GM18508 (cell line): ENCODE results near the gene KLHL15.
"Not testable (repeated sequence)": the region's sequence is repeated elsewhere in the genome, so short reads cannot be mapped to it uniquely, and the experiment has no call there.

Experiments
- ATAC-seq: cut with Tn5 transposase; IDR thresholded peaks from one replicate; pipeline ENCODE4 v1.9.1; 2021; ENCODE audit warnings: moderate number of reproducible peaks; ENCODE audit not compliant: insufficient read depth, unreplicated experiment

Gene KLHL15, protein sequence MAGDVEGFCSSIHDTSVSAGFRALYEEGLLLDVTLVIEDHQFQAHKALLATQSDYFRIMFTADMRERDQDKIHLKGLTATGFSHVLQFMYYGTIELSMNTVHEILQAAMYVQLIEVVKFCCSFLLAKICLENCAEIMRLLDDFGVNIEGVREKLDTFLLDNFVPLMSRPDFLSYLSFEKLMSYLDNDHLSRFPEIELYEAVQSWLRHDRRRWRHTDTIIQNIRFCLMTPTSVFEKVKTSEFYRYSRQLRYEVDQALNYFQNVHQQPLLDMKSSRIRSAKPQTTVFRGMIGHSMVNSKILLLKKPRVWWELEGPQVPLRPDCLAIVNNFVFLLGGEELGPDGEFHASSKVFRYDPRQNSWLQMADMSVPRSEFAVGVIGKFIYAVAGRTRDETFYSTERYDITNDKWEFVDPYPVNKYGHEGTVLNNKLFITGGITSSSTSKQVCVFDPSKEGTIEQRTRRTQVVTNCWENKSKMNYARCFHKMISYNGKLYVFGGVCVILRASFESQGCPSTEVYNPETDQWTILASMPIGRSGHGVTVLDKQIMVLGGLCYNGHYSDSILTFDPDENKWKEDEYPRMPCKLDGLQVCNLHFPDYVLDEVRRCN

DNA sequence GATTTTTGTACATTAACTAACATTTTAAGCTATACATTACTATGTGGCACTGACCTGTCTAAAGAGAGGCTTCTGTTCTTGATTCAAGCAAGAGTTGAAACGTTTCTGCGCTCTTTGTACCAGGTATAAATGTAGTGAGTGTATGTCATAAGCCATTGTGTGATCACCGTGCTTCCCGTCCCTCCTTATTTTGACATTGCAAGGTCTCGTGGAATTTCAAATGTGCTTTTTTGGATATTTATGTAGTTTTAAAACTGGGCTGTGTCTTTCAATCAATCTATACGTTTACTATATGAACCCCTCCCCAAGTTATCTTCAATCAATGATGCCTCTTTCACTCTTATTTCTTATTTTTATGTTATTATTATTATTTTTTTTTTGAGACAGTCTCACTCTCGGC is at the start of gene KLHL15:
Gene KLHL15 (minus strand): TSS at position 101 of the 400 bp plus-strand sequence. CDS start 20,493 bp downstream, outside the sequence.
- no peak for ATAC-seq

DNA sequence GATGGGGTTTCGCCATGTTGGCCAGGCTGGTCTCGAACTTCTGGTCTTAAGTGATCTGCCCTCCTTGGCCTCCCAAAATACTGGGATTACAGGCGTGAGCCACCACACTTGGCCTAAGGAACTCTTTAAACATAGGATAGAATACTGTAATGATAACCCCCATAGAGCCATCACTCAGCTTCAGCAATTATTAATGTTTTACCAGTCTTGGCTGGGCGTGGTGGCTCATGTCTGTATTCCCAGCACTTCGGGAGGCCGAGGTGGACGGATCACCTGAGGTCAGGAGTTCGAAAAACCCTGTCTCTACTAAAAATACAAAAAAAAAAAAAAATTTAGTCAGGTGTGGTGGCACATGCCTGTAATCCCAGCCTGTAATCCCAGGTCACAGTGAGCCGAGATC is 42.9 kb upstream of the KLHL15 start:
- no peak for ATAC-seq

DNA sequence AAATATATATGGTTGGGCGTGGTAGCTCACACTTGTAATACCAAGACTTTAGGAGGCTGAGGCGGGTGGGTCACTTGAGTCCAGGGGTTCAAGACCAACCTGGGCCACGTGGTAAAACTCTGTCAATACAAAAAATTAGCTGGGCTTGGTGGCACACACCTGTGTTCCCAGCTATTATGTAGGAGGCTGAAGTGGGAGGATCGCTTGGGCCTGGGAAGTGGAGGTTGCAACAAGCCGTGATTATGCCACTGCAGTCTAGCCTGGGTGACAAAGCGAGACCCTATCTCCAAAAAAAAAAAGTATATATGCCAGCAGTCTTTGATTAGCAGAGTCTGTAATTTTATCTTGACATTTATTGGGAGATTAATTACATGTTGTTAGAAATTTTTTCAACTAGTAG is 36.5 kb upstream of the KLHL15 start:
- no peak for ATAC-seq

DNA sequence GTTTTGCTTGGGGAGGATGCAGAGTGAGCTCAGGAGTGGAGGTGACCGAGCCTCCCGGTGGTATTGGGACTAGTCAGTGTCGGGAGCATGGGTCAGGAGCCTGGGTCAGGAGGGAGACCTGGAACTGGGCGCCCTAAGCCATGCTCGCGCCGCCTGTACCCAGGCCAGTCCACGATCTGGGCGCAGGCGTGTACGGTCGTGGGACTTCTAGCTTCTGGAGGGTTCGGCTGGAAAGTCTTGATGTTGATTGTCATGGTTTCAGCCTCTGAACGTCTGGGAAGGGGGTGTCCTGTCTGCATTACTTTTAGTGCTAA is 28.0 kb upstream of the KLHL15 start:
- ATAC-seq = no peak

DNA sequence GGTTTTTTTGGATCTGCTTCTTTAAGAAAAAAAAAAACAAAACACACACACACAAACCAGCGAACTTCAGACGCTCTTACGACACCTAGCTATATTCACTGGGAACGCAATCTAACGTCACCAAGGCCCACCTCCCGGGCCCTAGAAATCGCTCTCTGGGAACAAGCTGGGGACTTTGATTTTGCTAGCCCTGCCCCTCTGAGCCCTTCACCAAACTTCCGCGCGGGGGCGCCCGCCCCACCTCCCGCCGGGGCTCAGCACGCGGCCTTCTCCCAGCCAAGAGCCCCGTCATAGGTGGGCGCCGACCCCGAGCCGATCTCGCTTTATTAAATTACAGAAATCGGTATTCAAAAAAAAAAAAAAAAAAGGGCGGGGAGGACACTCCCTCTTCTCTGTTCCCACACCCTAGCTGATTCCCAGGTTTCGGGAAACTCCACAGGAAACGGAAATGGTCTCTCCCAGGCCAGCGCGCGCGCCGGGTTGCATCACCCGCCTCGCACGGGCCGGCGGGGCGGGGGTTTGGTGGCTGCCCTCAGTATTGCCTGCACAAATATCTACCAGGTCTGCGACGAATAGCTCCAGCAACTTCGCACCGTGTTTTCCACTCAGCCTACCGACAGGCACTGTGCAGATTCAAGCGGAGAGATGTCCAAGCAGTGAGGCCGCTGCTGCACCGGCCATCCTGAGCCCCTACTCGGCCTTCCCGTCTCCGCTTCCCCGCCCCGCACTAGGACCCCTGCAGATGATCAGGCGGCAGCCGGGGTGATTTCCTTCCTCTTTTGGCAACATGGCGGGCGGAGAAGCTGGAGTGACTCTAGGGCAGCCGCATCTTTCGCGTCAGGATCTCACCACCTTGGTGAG is 27.4 kb upstream of the KLHL15 start, which contains the start of gene EIF2S3:
Gene EIF2S3 (plus strand): TSS at position 775 of the 861 bp plus-strand sequence. CDS start 13 bp downstream, at position 788.
- peak; percentile 90 for ATAC-seq

DNA sequence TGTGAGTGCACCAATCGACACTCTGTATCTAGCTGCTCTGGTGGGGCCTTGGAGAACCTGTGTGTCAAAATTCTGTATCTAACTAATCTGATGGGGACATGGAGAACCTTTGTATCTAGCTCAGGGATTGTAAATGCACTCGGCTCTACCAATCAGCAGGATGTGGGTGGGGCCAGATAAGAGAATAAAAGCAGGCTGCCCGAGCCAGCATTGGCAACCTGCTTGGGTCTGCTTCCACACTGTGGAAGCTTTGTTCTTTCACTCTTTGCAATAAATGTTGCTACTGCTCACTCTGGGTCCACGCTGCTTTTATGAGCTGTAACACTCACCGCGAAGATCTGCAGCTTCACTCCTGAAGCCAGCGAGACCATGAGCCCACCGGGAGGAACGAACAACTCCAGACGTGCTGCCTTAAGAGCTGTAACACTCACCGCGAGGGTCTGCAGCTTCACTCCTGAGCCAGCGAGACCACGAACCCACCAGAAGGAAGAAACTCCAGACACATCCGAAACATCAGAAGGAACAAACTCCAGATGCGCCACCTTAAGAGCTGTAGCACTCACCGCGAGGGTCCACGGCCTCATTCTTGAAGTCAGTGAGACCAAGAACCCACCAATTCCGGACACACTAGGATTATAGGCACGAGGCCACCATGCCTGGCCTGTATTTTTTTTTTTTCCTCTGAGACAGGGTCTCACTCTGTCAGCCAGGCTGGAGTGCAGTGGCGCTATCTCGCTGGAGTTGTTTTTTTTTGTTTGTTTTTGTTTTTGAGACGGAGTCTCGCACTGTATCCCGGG is 23.7 kb upstream of the KLHL15 start:
- not testable (repeated sequence) for ATAC-seq

DNA sequence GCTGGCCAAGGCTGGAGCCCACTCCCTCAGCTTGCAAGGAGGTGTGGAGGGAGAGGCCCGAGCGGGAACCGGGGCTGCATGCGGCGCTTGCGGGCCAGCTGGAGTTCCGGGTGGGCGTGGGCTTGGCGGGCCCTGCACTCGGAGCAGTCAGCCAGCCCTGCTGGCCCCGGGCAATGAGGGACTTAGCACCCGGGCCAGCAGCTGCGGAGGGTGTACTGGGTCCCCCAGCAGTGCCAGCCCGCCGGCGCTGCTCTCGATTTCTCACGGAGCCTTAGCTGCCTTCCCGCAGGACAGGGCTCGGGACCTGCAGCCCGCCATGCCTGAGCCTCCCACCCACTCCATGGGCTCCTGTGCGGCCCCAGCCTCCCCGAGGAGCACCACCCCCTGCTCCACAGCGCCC is 22.7 kb upstream of the KLHL15 start:
- not testable (repeated sequence) for ATAC-seq

DNA sequence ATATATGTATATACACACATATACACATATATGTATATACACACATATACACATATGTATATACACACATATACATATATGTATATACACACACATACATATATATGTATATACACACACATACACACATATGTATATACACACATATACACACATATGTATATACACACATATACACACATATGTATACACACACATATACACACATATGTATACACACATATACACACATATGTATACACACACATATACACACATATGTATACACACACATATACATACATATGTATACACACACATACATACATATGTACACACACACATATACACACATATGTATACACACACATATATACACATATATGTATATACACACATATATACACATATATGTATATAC is 19.1 kb upstream of the KLHL15 start:
- not testable (repeated sequence) for ATAC-seq

DNA sequence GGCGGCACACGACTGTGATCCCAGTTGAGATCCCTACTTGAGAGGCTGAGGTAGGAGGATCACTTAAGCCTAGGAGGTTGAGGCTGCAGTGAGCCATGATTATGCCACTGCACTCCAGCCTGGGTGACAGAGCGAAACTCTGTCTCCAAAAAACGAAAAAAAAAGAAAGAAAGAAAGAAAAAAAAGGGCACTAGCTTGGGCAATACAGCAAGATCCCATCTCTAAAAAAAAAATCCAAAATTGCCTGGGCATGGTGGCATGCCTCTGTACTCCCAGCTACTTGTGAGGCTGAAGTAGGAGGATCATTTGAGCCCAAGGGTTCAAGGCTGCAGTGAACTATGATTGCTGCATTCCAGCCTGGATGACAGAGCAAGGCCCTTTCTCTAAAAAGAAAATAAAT is 10.7 kb upstream of the KLHL15 start:
- no peak for ATAC-seq

DNA sequence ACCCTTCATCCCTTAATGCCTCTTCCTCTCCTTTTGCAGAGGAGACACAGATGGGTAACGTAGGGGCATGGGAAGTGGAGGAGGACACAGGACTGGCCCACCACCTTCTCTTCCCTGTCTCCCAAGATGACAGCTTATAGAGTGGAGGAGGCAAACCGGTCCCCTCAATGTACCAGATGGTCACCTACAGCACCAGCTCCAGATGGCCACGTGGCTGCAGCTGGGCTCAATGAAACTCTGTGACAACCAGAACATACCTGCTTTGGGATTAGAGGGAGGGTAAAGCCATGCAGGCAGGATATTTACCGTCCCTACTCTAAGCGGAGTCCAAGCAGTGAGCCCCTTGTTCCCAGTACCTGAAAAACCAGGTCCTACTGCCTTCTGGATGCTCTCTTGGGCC is 7.5 kb upstream of the KLHL15 start:
- ATAC-seq = no peak

DNA sequence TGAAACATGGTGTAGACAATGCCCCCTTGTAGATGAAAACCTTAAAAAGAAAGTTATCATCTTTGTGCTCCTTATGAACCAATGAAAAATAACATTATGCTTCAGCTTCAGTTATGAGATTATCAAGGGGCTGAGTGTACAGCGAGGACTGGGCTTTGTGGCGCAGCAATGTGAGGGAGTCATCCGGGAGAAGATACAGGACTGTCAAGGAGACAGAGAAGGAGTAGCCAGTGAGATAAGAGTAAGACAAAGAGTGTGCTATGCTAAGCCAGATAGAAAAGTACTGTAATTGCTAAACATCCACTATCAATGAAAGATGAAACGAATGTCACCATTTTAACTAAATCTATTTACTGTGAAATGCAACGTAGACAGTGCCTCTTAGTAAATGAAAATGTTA is 3.6 kb upstream of the KLHL15 start:
- no peak for ATAC-seq

DNA sequence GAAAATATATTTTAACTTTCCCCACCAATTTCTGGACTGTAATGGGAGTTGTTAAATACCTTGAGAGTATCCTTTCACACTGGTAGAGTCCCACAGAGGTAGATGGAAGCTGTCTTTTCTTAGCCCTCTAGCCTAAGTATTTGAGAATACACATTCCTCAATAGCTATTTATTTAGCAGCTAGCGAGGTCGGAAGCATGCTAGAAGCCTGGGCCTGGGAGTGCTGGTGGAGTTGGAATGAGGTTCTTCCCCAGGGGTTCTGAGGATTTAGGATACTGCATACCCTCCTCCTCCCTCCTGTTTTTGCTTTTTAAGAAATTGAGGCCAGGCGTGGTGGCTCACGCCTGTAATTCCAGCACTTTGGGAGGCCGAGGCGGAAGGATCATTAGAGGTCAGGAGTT is 999 bp upstream of the KLHL15 start:
- no peak for ATAC-seq

DNA sequence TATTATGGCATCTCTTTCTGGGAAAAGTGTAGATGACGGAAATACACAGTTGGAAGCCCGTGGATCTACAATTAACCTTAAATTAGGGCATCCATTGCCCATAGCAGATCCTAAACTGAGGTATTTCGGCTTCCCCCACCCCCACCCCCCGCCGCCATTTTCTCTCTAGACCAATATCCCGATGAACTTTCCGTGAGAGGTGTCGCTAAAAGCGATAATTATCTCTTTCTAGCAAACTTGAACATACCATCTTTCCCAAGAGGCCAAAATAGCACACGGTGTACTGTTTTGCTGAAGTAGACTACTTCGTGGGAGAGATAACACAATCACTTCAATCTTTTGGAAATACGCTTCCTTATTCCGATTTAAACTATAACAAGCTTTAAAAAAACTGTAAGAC is 554 bp downstream of the KLHL15 start:
- no peak for ATAC-seq

DNA sequence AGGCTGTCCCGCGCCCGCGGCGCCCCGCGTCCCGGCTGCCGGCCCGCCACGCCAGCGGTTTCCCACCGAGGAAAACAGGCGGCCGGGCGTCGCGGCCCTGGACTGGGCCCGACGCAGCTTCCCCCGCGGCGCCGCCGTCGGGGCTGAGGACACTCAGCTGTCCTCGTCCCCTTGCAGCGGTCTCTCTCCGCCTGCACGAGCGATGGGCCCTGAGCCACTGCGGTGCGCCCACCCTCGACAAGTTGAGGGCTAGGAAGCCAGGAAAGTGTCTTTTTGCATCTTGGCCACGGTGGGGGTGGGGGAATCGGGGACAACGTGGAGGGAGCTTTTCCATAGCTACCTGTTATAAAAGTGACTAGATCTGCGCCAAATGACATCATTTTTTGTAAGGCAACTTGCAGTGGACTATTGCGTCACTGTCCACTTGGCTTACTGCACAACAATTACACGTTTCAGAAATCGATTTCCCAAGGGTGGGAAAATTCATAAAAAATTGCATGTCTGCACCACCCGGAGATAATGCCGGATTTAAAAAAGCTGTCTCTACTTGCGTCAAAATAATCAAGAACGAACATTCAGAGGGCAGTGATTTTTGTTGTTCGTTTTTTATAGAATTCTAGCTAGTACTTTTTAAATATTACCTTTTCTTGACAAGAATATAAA is 1.1 kb downstream of the KLHL15 start:
- ATAC-seq = peak; percentile 19

DNA sequence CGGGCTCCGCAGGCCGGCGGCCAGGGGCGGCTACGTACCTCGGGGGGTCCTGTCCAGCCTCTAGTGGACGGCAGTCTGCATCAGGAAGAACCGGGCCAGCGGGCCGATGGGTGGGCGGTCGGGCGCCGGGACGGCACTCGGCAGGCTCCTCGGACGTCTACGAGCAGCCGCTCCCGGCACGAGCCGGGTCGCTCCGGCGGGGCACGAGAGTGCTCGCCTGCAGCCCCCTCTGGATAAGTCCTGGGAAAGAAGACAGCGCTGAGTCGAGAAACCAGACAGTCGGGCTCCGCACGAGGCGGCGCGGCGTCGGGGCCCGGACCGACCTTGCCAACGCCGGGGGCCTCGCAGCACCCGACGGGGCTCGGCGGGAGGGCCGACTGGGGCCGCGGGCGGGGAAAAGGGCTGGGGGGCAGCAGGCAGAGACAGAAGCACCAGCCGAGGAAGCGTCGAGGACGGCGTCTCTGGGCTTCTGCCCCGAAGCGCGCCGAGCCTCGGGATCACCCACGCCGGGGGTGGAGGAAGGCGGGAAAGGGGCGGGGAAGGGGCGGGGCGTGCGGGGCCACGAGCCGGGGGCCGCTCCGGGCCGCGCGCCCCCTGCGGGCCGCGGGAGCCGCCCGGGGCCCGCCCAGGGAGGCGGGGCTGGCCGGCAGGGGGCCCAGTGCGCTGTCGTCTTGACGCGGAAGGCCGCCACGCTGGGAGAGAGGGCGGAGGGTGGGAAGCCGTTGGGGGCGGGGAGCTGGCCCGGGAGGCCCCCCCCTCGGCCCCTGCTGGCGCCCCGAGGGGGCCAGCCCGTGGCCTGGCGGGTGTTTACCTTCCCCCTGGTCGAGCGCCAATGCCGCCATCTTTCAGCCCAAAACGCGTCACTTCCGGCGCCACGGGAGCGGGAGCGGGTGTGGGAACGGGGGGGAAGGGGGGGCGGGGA is 1.9 kb downstream of the KLHL15 start:
- peak; percentile 44 for ATAC-seq

DNA sequence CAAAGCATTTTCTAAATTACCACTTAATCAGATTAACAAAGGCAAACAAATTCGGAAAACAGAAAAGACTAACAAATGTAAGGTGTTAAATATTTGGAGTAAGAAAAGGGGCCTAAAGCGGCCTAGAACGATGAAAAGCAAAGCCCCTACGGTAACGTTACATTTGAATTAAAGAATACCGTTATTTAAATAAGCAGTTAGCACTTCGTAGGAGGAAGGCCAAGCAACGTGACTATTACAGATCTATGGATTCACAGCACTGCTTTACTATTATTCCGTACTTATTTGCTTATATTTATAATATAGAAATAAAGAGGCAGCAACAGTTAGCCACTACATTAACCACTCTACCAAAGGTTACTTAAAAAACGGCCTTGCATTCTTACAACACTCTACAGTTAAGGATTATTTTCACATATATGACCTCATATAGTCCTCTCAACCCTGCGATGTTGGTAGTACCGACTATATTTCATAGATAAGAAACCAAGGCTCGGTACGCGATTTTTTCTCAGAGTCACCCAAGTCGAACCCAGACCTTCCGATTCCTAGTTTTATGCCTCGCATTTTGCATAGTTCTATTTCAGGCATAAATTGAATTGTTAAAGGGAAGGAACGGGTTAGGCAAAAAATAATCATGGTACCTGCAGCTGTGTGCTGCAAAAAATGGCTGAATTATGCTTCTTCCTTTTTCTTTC is 2.9 kb downstream of the KLHL15 start:
- no peak for ATAC-seq

DNA sequence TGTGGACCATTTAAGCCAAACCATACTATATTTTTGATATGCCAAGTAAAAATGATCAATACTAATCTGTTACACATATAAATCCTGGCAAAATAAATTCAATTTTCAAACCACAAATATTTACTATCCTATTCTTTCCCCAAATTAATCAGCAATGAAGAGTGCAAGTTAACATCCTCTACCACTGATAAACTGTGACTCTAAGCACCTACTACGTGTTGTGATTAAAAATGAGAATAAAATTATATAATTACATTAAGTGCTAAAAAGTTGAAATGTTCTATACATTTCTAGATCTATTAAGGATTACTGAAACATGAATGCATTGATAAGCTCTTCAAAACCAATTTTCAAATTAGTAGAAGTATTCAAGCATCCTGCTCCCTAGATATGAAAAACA is 3.4 kb downstream of the KLHL15 start:
- ATAC-seq = no peak

DNA sequence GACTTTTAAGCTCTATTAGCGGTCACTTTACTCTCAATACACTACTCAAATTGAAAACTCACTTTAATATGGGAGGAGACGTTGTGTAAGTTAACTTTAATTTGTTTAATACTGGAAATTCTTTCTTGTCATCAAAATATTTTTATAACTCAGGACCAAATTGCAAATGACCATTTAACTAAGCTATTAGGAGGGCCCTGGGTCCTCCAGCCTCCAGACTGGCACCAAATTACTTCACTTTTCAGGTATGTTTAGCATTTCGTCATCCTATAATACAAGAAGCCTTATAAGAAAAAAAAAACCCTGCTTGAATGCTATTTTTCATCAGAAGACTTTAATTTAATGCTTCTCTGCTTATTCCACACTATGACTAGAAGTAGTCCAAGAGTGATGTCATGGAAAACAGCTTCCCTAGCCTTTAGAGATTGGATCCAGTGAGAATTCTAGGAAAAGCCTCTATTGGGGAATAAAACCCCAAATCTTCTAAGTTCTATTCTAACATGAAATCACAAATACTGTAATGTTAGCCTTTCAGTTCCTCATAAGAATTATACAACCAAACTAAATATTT is 6.6 kb downstream of the KLHL15 start:
- no peak for ATAC-seq
